Activated T-cell treated with anti-CD3 and anti-CD28 coated beads for 24 hours (primary cell): ENCODE data around the gene BACH2.
"Not testable (repeated sequence)": the region's sequence is repeated elsewhere in the genome, so short reads cannot be mapped to it uniquely, and the experiment has no call there.

Experiments
- DNase-seq: peaks from one replicate; pipeline ENCODE4 v3.0.0-alpha.2; 2020; ENCODE audit warnings: low read depth

The BACH2 gene

DNA sequence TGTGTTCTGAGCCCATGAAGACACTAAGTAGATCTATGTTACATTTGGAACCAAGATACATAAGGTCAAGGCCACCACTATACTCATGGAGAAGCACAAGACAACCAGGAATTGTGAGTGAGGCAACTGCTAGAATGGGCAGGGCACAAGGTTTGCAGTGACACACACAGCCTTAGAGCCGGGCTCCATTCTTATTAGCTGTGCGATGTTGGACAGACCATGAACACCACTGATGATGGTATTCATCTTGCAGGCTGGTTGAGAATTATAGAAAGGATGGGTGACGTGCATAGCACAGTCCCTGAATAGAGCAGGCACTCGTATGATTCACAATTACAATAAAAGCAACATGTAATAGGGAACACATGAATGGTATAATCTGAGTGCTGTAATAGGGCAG lies 229.9 kb downstream of the BACH2 start:
- DNase-seq = no peak

DNA sequence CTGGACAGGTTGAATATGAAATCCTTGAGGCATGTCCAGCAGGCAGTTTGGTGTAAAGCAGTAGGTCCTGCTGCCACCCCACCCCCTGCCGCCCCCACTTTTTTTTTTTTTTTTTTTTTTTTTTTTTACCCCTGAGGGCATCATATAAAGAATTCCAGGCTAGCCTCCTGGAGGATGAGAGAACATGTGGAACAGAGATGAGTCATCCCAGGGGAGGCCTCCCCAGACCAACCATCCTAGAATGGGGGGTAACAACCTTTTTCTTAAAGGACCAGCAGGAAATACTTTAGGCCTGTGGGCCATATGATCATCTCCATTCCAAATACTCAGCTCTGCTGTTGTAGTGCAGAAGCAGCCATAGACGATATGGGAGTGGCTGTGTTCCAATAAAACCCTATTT lies 231.5 kb downstream of the BACH2 start:
- DNase-seq = no peak

- DNase-seq = no peak
These were observed 234.0 kb downstream of the BACH2 start for GRCh38 chr6:90062667-90063066.

- no peak for DNase-seq
These were observed 234.6 kb downstream of the BACH2 start for GRCh38 chr6:90062051-90062450.

GRCh38 chr6:90059178-90059577 lies 237.5 kb downstream of the BACH2 start:
- DNase-seq = not testable (repeated sequence)

GRCh38 chr6:90055924-90056323 lies 240.7 kb downstream of the BACH2 start:
- DNase-seq = not testable (repeated sequence)

- DNase-seq = not testable (repeated sequence)
These were observed 242.4 kb downstream of the BACH2 start for GRCh38 chr6:90054193-90054592.

GRCh38 chr6:90053614-90054013 lies 243.0 kb downstream of the BACH2 start:
- DNase-seq = no peak

GRCh38 chr6:90049295-90049694 lies 247.3 kb downstream of the BACH2 start:
- DNase-seq = no peak

- no peak for DNase-seq
These were observed 248.3 kb downstream of the BACH2 start for GRCh38 chr6:90048206-90048967.

DNA sequence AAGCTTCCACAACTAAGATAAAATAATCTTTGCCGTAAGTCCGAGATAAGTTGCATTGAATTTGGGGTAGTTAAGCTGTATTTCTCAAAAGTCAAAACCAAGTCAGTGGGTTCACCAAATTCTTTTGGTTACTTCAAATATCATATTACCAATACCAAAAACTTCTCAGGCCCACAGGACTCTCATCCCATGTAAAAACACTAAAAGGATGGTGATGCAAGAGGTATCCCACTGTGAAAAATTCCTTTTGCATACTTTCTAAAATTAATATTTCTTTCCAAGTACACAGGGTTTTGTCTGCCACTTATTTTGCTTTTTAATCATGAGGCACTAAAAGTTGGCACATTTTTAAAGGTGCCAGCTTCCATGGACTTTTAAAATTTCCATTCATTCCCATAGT lies 251.1 kb downstream of the BACH2 start:
- no peak for DNase-seq

- DNase-seq = no peak
These were observed 251.7 kb downstream of the BACH2 start for GRCh38 chr6:90044833-90045381.

GRCh38 chr6:90044182-90044832 lies 252.3 kb downstream of the BACH2 start:
- no peak for DNase-seq

GRCh38 chr6:90040931-90041330 lies 255.7 kb downstream of the BACH2 start:
- no peak for DNase-seq

- DNase-seq = no peak
These were observed 256.7 kb downstream of the BACH2 start for GRCh38 chr6:90039911-90040310.

GRCh38 chr6:90038961-90039653 lies 257.5 kb downstream of the BACH2 start:
- DNase-seq = no peak

GRCh38 chr6:90036963-90037362 lies 259.7 kb downstream of the BACH2 start:
- no peak for DNase-seq

DNA sequence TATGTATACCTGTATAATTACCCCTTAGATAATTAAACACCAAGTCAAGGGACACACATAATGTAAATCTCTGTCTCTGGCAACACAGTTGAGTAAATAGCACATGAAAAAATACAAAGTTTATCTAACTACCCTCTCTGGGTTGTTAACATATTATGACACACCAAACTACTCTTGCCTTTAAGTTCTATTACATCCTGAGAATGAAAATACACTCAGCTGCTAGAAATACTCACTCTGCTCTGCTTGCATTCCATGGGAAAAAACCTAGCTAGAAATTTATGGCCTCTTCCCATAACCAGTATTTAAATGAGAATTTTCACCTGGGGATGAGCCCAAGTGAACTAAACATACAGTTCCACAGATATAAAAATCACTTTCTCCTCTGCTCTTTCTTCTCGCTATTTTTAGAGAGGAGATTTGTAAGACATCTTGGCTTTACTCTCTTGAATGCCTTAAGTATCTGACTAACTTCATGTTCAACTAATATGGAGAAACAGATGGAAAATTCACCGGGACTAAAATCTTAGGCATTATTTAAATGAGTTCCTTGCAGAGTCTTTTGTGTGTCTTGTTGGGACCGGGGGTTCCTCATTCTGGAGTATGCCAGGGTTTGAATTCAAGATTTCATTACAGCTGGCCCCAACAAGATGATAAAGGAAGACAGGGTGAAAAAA lies 261.5 kb downstream of the BACH2 start:
- no peak for DNase-seq

DNA sequence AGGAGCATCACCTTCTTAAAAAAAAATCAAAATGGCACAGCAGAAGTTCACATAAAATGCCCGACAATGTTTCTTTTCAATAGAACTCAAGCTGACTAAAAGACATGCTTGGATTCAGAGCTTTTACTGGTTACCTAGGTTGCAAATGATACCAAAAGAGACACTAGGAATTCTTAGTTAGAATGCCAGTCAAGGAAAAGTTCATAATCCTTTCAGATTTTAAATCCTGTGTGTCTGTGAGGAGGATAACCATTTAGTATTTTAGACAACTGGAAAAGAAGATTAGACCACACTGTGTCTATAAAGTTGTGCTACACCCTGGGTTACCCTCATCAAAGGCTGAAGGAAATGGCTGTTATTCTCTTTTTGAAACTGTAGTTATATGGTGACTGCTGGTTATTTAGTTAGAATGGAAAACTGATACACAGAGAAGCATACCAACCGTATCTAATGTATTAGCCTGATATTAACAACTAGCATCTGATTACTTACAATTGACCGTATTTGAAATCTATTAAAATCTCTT lies 262.8 kb downstream of the BACH2 start:
- no peak for DNase-seq

DNA sequence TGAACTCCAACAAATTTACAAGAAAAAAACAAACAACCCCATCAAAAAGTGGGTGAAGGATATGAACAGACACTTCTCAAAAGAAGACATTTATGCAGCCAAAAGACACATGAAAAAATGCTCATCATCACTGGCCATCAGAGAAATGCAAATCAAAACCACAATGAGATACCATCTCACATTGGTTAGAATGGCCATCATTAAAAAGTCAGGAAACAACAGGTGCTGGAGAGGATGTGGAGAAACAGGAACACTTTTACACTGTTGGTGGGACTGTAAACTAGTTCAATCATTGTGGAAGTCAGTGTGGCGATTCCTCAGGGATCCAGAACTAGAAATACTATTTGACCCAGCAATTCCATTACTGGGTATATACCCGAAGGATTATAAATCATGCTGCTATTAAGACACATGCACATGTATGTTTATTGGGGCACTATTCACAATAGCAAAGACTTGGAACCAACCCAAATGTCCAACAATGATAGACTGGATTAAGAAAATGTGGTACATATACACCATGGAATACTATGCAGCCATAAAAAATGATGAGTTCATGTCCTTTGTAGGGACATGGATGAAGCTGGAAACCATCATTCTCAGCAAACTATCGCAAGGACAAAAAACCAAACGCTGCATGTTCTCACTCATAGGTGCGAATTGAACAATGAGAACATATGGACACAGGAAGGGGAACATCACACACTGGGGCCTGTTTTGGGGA lies 264.0 kb downstream of the BACH2 start:
- DNase-seq = not testable (repeated sequence)

DNA sequence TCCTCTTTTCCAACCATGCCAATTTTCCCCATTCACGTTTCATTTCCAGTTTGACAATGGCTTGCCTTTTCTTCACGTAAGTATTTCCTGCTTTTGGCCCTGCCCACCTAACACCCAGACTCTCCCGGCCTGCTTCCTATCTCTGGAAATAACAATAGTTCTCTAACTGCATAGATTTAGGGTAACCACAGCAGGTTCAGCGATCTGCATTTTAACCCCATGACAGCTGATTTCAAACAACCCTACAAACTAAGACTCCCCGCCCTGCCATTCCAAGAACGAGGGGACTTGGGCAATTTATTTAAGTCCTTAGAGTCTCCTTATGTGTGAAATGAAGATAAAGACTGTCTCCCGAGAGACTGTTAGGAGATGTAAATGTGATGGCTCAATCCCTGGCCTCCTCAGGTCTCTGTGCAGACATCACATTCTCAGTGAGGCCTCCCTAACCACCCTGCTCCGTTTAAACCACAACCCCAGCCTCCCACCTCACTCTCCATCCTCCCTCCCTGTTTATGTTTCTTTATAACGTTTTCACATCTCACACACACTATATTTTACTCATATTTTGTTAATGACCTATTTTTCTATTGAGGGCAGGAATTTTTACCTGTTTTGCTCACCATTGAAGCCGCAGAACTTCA lies 267.5 kb downstream of the BACH2 start:
- DNase-seq = no peak
